DND-41 (cell line): Measurements from ENCODE around the gene COL4A2.
A peak's percentile ranks its signal among the peaks of the same experiment; 100 is the strongest.

Experiments
- ATAC-seq: fragments of 200-7000 bp; cut with Tn5 transposase; 3 replicates; pipeline ENCODE4 v1.9.1; 2021; ENCODE audit warnings: low read depth; ENCODE audit not compliant: insufficient read depth
- DNase-seq: peaks from one replicate; pipeline ENCODE4 v3.0.0-alpha.2; 2020
- H2AFZ ChIP-seq: 2 replicates; pipeline ENCODE4 v1.6.0; 2012; ENCODE audit warnings: low read depth, low read length
- H3K27ac ChIP-seq: 2 replicates; pipeline ENCODE4 v1.5.1; 2012; ENCODE audit warnings: low read length, inconsistent platforms
- H3K27me3 ChIP-seq: fragments of 200-600 bp; sonication (generic); 2 replicates; pipeline ENCODE4 v1.6.0; 2012; ENCODE audit warnings: low read length, mild to moderate bottlenecking, inconsistent platforms; ENCODE audit not compliant: insufficient read depth, poor library complexity
- H3K36me3 ChIP-seq: 2 replicates; pipeline ENCODE4 v1.5.1; 2012; ENCODE audit warnings: low read length, inconsistent platforms; ENCODE audit not compliant: insufficient read depth
- H3K4me1 ChIP-seq: 2 replicates; pipeline ENCODE4 v1.5.1; 2012; ENCODE audit warnings: mild to moderate bottlenecking, low read length; ENCODE audit not compliant: insufficient read depth
- H3K4me2 ChIP-seq: 2 replicates; pipeline ENCODE4 v1.6.0; 2012; ENCODE audit warnings: mild to moderate bottlenecking, moderate library complexity, low read length, inconsistent platforms; ENCODE audit not compliant: insufficient read depth
- H3K4me3 ChIP-seq, 2 experiments: fragments of 200-600 bp in 1 of 2; shearing (Covaris generic) in 1 of 2; 2 replicates each; pipeline ENCODE4 v1.5.1; 2012 to 2016; ENCODE audit warnings: inconsistent platforms in 2 of 2, low read length in 2 of 2, mild to moderate bottlenecking in 2 of 2, low read depth in 1 of 2, moderate library complexity in 1 of 2
- H3K79me2 ChIP-seq: 2 replicates; pipeline ENCODE4 v1.6.0; 2012; ENCODE audit warnings: low read length, inconsistent platforms; ENCODE audit not compliant: insufficient read depth
- H3K9ac ChIP-seq: 2 replicates; pipeline ENCODE4 v1.6.0; 2012; ENCODE audit warnings: low read depth, mild to moderate bottlenecking, inconsistent platforms, low read length, moderate library complexity
- H3K9me3 ChIP-seq: 2 replicates; pipeline ENCODE4 v1.5.1; 2012; ENCODE audit warnings: low read length, moderate library complexity, mild to moderate bottlenecking, inconsistent platforms; ENCODE audit not compliant: insufficient read depth, severe bottlenecking
- H4K20me1 ChIP-seq: 2 replicates; pipeline ENCODE4 v1.6.0; 2012; ENCODE audit warnings: low read length; ENCODE audit not compliant: insufficient read depth
- EZH2 ChIP-seq: IDR thresholded peaks from 3 replicates; pipeline ENCODE4 v1.6.1; 2012; ENCODE audit warnings: borderline replicate concordance, low read depth, mild to moderate bottlenecking, moderate library complexity, low read length, inconsistent platforms; ENCODE audit not compliant: severe bottlenecking

COL4A2 gene

DNA sequence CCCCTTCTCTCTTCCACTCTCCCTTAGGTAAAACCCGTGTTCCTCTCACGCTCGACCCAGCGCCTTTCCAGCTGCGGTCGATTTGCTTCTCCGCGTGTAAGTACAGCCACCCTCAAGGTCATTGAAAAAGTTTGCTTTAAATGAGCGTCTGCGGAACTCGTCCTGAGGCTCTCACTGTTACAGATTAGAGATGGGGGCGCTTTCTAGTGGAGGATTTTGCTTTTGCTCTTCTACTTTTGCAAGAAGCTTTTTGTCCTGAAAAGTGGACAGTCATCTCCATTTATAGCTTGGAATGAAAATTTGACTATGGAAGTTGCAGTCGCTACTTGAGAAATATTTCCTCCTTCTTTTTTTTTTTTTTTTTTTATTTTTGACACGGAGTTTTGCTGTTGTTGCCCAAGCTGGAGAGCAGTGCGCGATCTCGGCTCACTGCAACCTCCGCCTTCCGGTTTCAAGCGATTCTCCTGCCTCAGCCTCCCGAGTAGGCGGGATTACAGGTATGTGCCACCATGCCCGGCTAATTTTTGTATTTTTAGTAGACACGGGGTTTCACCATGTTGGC is 255.0 kb downstream of the COL4A2 start:
- H3K4me2 ChIP-seq = peak overlapping the region; percentile 94
- peak overlapping the region; percentile 47 for H3K9ac ChIP-seq
- no peaks in the 10 kb centered on the region for H3K9me3 ChIP-seq
- H3K27ac ChIP-seq = no peak overlapping the region
- H3K4me1 ChIP-seq = peaks cover 31% of the 10 kb centered on the region
- ATAC-seq (no peak; the same call in 1 of the 3 replicates), DNase-seq (peak; percentile 7)
- peak overlapping the region; percentile 14 to 73 for H3K4me3 ChIP-seq
- peaks cover 38% of the 10 kb centered on the region for H3K27me3 ChIP-seq
- peak overlapping the region; percentile 76 for H2AFZ ChIP-seq
- H3K79me2 ChIP-seq = no peaks in the 10 kb centered on the region
- TF ChIP-seq EZH2 = no peak
- H3K36me3 ChIP-seq = no peaks in the 10 kb centered on the region; the same call in 1 of the 2 replicates
- peaks cover 9% of the 10 kb centered on the region for H4K20me1 ChIP-seq
